Upper lobe of left lung (tissue), 6 donors: ENCODE results near the gene TIMP4. TPM values are rescaled to one million over a fixed set of nuclear protein-coding genes. Genes with fewer than 3 reads are reported as not detected.

Source experiments
- ATAC-seq, 2 donors: fragments of 200-7000 bp; cut with Tn5 transposase; one replicate each; pipeline ENCODE4 v1.9.1; 2022; ENCODE audit warnings: mild to moderate bottlenecking in 2 of 2, moderate library complexity in 2 of 2; ENCODE audit not compliant: low FRiP score in 2 of 2
- DNase-seq, 2 donors: peaks; one replicate each; pipeline ENCODE4 v3.0.0-alpha.2; 2019 to 2020
- H3K27ac ChIP-seq, 4 donors: fragments of 200-600 bp; sonication (generic); one replicate each; pipeline ENCODE4 v1.5.1; 2016 to 2019
- H3K27me3 ChIP-seq, 4 donors: fragments of 200-600 bp; sonication (generic); one replicate each; pipeline ENCODE4 v1.5.1; 2017 to 2019
- H3K36me3 ChIP-seq, 4 donors: fragments of 200-600 bp; sonication (generic); one replicate each; pipeline ENCODE4 v1.5.1; 2016 to 2019
- H3K4me1 ChIP-seq, 4 donors: fragments of 200-600 bp; sonication (generic); one replicate each; pipeline ENCODE4 v1.5.1; 2018 to 2019
- H3K4me3 ChIP-seq, 4 donors: fragments of 200-600 bp; sonication (generic); one replicate each; pipeline ENCODE4 v1.5.1; 2017 to 2019; ENCODE audit warnings: mild to moderate bottlenecking in 2 of 4, moderate library complexity in 1 of 4
- H3K9me3 ChIP-seq, 4 donors: fragments of 200-600 bp; sonication (generic); one replicate each; pipeline ENCODE4 v1.5.1; 2018 to 2019
- CTCF ChIP-seq, 6 experiments: fragments of 450-650 bp in 4 of 6; fragments of 200-600 bp in 2 of 6; sonication (generic) in 2 of 6; IDR thresholded peaks; one replicate each; pipeline ENCODE4 v1.5.1; 2016 to 2019; ENCODE audit warnings: antibody characterized with exemption in 6 of 6
- EP300 ChIP-seq, 4 donors: sonication (generic); formaldehyde crosslinking; IDR thresholded peaks; one replicate each; pipeline ENCODE4 v1.5.1; 2017; ENCODE audit warnings: antibody characterized with exemption in 4 of 4, control low read depth in 2 of 4
- POLR2A ChIP-seq, 4 donors: fragments of 450-650 bp; IDR thresholded peaks; one replicate each; pipeline ENCODE4 v1.5.1; 2016 to 2017; ENCODE audit warnings: antibody characterized with exemption in 4 of 4, mild to moderate bottlenecking in 2 of 4
- POLR2AphosphoS5 ChIP-seq, 2 donors: sonication (generic); formaldehyde crosslinking; IDR thresholded peaks; one replicate each; pipeline ENCODE4 v1.5.1; 2017; ENCODE audit warnings: antibody characterized with exemption in 2 of 2
- WGBS, 2 donors: methylation state at CpG; one replicate each; pipeline ENCODE4 v1.1.5; 2017 to 2018; 5-methylcytosine and 5-hydroxymethylcytosine counted together
- total RNA-seq, 6 donors: library from RNA; depleted of rRNA in 4 of 6; stranded (reverse); fragments of >200 nt in 4 of 6; gene quantifications; one replicate each; pipeline versions ENCODE4 v1.1.0 to v1.2.1, GENCODE V29; 2016 to 2021
- donor health status: DM: no; HTN: no; CAD: no; lungs with moderate emphysema.
- donor health status: DM: no; HTN: yes; CAD: no; lungs with severe emphysema.

The TIMP4 gene
- total RNA-seq, result 10 to 100 TPM in 1 of 6 donors, 1 to 10 TPM in 5; 1.6 to 10.5 (median 5.2) TPM

DNA sequence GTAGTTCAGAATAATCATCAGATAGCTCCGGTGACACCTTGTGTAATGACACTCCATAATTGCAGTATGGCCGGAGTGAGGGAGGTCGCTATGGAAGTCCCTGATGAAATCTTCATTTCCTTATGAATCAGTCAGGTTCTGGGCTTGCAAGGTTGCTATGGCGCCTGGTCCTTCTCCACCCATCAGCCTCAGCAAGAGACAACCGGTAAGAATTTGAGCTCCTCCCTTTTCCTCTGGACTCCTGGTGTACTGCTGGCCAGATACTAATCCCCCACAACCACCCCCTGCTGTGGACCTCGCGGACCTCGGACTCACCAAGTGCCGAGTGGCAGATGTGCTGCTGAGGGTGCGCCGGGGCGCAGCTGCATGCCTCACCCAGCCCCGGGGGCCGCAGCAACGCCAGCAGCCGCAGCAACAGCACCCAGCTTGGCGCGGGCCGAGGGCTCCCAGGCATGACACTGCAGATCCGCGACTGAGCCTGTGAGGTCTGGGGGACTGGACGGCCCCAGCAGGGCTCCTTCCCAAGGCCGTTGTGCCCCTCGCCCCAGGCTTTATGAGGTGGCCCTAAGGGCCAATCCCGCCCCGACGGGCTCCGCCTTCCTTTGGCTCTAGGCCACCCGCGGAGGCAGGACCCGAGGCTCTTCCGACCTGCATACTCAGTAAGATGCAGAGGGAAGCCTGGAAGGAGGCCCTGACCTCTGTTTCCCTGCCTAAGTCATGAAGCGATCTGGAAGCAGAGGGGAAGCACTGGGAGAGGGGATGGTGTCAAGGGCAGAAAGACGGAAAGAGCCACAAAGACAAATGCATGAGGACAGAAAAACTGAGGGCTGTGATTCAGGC, at the start of gene TIMP4:
Gene TIMP4 (minus strand): TSS at position 526 of the 840 bp plus-strand sequence. CDS start 72 bp downstream, at position 454.
- peak; percentile 20 to 79 for ATAC-seq
- no peaks in the 10 kb centered on the region for H3K36me3 ChIP-seq
- H3K27me3 ChIP-seq, result no peaks in the 10 kb centered on the region
- WGBS, 2 donors, result 34 to 37% methylated on average over 14 to 34 of the region's 34 CpGs
- H3K27ac ChIP-seq, result peak within 1 kb of the TSS in 2 of 4 donors; percentile 42 to 44
- DNase-seq, result peak in 1 of 2 donors; percentile 88
- H3K4me3 ChIP-seq, result peak within 1 kb of the TSS in 3 of 4 donors; percentile 33 to 47 (median 43)
- no peaks in the 10 kb centered on the region for H3K9me3 ChIP-seq
- H3K4me1 ChIP-seq, result peaks cover 0 to 10% (median 2%) of the 10 kb centered on the region in 4 donors
- TF ChIP-seq POLR2A (IDR thresholded peaks at IDR 0.05) (peak in 1 of 4 donors; percentile 10), POLR2AphosphoS5 (IDR thresholded peaks at IDR 0.05) (no peak), EP300 (IDR thresholded peaks at IDR 0.05) (no peak), CTCF (IDR thresholded peaks at IDR 0.05) (no peak)

DNA sequence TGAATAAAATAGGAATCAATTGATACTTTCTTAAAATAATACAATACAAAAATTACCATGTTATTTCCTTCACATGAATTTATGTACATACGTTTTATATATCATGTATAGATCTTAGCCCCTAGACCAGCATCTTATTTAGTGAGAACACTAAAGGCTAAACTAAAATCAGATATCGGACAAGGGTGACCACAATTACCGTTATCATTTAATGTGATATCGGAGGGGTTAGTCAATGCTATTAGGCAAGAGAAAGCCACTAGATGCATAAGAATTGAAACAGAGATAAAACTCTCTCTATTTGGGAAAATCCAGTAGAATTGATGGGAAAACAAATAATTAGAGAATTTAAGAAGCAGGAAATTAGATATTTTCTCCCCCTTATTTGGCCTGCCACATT, 46.5 kb upstream of the TIMP4 start:
- no peak for DNase-seq
- Histone ChIP-seq H3K9me3 (no peaks in the 10 kb centered on the region), H3K4me3 (no peak overlapping the region), H3K27ac (no peak overlapping the region), H3K4me1 (no peaks in the 10 kb centered on the region), H3K27me3 (no peaks in the 10 kb centered on the region), H3K36me3 (no peaks in the 10 kb centered on the region)
- TF ChIP-seq CTCF (IDR thresholded peaks at IDR 0.05), result no peak
- no peak for TF ChIP-seq POLR2AphosphoS5 (IDR thresholded peaks at IDR 0.05)
- no peak for TF ChIP-seq POLR2A (IDR thresholded peaks at IDR 0.05)
- TF ChIP-seq EP300 (IDR thresholded peaks at IDR 0.05), result no peak
- no peak for ATAC-seq
- 95% methylated on average over 4 of the region's 4 CpGs for WGBS, 2 donors

DNA sequence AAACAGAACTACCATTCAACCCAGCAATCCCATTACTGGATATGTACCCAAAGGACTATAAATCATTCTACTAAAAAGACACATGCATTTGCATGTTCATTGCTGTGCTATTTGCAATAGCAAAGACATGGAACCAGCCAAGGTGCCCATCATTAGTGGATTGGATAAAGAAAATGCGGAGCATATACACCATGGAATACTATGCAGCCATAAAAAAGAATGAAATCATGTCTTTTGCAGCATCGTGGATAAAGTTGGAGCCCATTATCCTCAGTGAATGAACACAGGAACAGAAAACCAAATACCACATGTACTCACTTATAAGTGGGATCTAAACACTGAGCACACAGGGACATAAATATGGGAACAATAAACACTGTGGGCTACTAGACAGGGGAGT, 43.1 kb upstream of the TIMP4 start:
- no peaks in the 10 kb centered on the region for H3K4me1 ChIP-seq
- H3K36me3 ChIP-seq, result no peaks in the 10 kb centered on the region
- WGBS, 2 donors, result 89 to 98% methylated on average over 2 of the region's 2 CpGs
- DNase-seq, result no peak
- no peaks in the 10 kb centered on the region for H3K27me3 ChIP-seq
- no peaks in the 10 kb centered on the region for H3K9me3 ChIP-seq
- no peak overlapping the region for H3K4me3 ChIP-seq
- no peak overlapping the region for H3K27ac ChIP-seq
- TF ChIP-seq CTCF (IDR thresholded peaks at IDR 0.05), result no peak
- no peak for TF ChIP-seq EP300 (IDR thresholded peaks at IDR 0.05)
- no peak for TF ChIP-seq POLR2AphosphoS5 (IDR thresholded peaks at IDR 0.05)
- no peak for TF ChIP-seq POLR2A (IDR thresholded peaks at IDR 0.05)
- ATAC-seq, result no peak

- Histone ChIP-seq H3K27me3 (no peaks in the 10 kb centered on the region), H3K36me3 (no peaks in the 10 kb centered on the region), H3K4me1 (peaks cover 7 to 16% (median 13%) of the 10 kb centered on the region in 4 donors), H3K27ac (no peak overlapping the region), H3K9me3 (no peaks in the 10 kb centered on the region), H3K4me3 (no peak overlapping the region)
- 62 to 72% methylated on average over 5 of the region's 5 CpGs for WGBS, 2 donors
- TF ChIP-seq POLR2AphosphoS5 (IDR thresholded peaks at IDR 0.05) (no peak), POLR2A (IDR thresholded peaks at IDR 0.05) (no peak), CTCF (IDR thresholded peaks at IDR 0.05) (no peak), EP300 (IDR thresholded peaks at IDR 0.05) (no peak)
- DNase-seq (no peak), ATAC-seq (no peak)
Observed at GRCh38 chr3:12198301-12198700, 39.6 kb upstream of the TIMP4 start.
